Kidney epithelial cell (primary cell): ENCODE data around the gene ZBP1. TPM values are rescaled to one million over a fixed set of nuclear protein-coding genes. Genes with fewer than 3 reads are reported as not detected.

ENCODE experiments used
- DNase-seq: peaks from one replicate; pipeline ENCODE4 v3.0.0-alpha.2; 2010; ENCODE audit warnings: low read depth
- H3K27me3 ChIP-seq: 2 replicates; pipeline ENCODE4 v1.6.0; 2011; ENCODE audit warnings: low read length; ENCODE audit not compliant: control insufficient read depth, insufficient read depth
- H3K36me3 ChIP-seq: 2 replicates; pipeline ENCODE4 v1.5.1; 2011; ENCODE audit warnings: low read length; ENCODE audit not compliant: control insufficient read depth, insufficient read depth
- H3K4me3 ChIP-seq: 2 replicates; pipeline ENCODE4 v1.5.1; 2011; ENCODE audit warnings: low read depth, mild to moderate bottlenecking, control low read depth, low read length
- total RNA-seq: library from RNA; depleted of rRNA; stranded (reverse); fragments of >200 nt; gene quantifications from 2 replicates; pipeline ENCODE4 v1.2.3, GENCODE V29; 2015
- TF ChIP-seq, protein P1 (sequence below): IDR thresholded peaks from 2 replicates; pipeline ENCODE4 v1.5.1; 2011; ENCODE audit warnings: mild to moderate bottlenecking, moderate library complexity, low read length, control low read depth, inconsistent platforms; ENCODE audit not compliant: insufficient read depth, poor library complexity, severe bottlenecking

ZBP1 gene
- total RNA-seq, 1 donor from 2014 or later, result not detected

GRCh38 chr20:57649617-57650015 lies 29.4 kb upstream of the ZBP1 start:
- no peak for DNase-seq
- H3K27me3 ChIP-seq, result no peaks in the 10 kb centered on the region
- TF ChIP-seq, protein P1, sequence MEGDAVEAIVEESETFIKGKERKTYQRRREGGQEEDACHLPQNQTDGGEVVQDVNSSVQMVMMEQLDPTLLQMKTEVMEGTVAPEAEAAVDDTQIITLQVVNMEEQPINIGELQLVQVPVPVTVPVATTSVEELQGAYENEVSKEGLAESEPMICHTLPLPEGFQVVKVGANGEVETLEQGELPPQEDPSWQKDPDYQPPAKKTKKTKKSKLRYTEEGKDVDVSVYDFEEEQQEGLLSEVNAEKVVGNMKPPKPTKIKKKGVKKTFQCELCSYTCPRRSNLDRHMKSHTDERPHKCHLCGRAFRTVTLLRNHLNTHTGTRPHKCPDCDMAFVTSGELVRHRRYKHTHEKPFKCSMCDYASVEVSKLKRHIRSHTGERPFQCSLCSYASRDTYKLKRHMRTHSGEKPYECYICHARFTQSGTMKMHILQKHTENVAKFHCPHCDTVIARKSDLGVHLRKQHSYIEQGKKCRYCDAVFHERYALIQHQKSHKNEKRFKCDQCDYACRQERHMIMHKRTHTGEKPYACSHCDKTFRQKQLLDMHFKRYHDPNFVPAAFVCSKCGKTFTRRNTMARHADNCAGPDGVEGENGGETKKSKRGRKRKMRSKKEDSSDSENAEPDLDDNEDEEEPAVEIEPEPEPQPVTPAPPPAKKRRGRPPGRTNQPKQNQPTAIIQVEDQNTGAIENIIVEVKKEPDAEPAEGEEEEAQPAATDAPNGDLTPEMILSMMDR, result no peak
- no peak overlapping the region for H3K4me3 ChIP-seq
- peaks cover 6% of the 10 kb centered on the region for H3K36me3 ChIP-seq

DNA sequence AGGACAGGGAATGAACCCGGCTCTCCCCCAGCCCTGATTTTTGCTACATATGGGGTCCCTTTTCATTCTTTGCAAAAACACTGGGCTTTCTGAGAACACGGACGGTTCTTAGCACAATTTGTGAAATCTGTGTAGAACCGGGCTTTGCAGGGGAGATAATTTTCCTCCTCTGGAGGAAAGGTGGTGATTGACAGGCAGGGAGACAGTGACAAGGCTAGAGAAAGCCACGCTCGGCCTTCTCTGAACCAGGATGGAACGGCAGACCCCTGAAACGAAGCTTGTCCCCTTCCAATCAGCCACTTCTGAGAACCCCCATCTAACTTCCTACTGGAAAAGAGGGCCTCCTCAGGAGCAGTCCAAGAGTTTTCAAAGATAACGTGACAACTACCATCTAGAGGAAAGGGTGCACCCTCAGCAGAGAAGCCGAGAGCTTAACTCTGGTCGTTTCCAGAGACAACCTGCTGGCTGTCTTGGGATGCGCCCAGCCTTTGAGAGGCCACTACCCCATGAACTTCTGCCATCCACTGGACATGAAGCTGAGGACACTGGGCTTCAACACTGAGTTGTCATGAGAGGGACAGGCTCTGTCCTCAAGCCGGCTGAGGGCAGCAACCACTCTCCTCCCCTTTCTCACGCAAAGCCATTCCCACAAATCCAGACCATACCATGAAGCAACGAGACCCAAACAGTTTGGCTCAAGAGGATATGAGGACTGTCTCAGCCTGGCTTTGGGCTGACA lies 28.8 kb upstream of the ZBP1 start:
- DNase-seq, result no peak
- Histone ChIP-seq H3K4me3 (no peak overlapping the region), H3K36me3 (peaks cover 6% of the 10 kb centered on the region), H3K27me3 (no peaks in the 10 kb centered on the region)
- TF ChIP-seq, protein P1, result no peak

DNA sequence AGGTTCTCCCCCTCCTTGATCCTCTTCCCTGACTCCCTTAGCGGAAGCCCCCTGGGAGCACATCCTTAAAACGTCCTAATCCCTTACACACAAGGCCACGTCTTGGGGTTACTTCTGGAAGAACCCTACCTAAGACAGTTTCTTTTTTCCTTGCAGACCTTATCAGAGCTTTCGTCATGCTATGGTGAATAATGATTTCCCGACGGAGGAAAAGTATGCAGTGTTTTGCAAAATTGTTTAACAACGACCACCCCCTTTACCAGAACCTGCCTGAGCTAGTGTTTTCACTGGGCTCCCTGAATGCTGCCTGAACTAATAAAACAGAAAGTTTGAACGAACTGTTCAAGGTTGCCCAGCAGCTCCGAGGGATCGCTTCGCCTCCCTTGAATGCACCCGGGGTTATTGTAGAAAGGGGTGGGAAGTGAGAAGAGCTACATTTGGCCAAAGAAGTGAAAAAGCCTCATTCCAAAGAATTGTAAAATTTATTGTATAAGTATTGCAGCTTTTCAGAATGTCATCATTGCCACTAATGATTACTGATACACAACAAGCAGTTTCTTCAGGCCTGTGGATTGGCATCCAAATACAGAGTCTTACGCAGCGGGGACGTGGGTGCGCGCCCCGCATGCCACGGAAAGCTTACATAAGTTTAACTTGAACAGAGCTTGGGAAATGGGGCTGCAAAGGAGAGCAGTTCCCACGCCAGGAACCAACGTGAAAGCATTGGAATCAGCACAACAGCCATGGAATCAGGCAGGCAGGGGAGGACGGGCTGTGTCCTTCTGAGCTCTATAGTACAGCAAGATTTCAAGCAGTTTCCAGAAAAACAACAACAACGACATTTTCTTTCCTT lies 27.9 kb upstream of the ZBP1 start:
- H3K4me3 ChIP-seq, result no peak overlapping the region
- DNase-seq, result no peak
- peaks cover 6% of the 10 kb centered on the region for H3K36me3 ChIP-seq
- no peaks in the 10 kb centered on the region for H3K27me3 ChIP-seq
- TF ChIP-seq, protein P1, result no peak

GRCh38 chr20:57647006-57647932 lies 27.0 kb upstream of the ZBP1 start:
- DNase-seq, result no peak
- H3K36me3 ChIP-seq, result peaks cover 2% of the 10 kb centered on the region
- no peaks in the 10 kb centered on the region for H3K27me3 ChIP-seq
- H3K4me3 ChIP-seq, result no peak overlapping the region
- TF ChIP-seq, protein P1, result no peak

DNA sequence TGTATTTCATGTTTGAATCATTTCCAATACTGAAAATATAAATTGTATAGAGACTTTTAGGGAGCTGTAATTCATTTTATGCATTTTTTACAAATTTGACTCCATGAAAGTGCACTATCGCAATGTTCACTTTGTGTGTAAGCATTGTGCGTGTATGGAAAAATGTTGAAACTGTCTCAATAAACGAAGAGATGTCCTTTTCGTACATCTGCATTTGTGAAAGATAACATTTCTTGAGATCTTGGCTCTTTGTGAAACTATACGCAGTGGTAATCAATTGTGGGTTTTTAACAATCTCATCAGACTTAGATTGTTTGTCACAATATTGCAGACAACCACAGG lies 18.6 kb upstream of the ZBP1 start:
- Histone ChIP-seq H3K27me3 (no peaks in the 10 kb centered on the region), H3K36me3 (no peaks in the 10 kb centered on the region), H3K4me3 (no peak overlapping the region)
- no peak for DNase-seq
- TF ChIP-seq, protein P1, result no peak
